Activated naive CD4-positive, alpha-beta T cell treated with anti-CD3 and anti-CD28 coated beads, Interleukin-2, amount 10 ng/mL, durations not matched to agents 7 days and 5 days (primary cell): ENCODE results near the gene CLCF1.
A peak's percentile ranks its signal among the peaks of the same experiment; 100 is the strongest.

Source experiments
- CTCF ChIA-PET: fragments of 350-600 bp; sonication (Branson Sonifier 250); formaldehyde crosslinking; loops from one replicate; lab custom pipeline; 2021; ENCODE audit warnings: antibody characterized with exemption; lab: Charles Lee
- DNase-seq: peaks from one replicate; pipeline ENCODE4 v3.0.0-alpha.2; 2020
- H3K27ac Mint-ChIP-seq: one replicate; pipeline ENCODE4 v1.8.0; 2021; ENCODE audit warnings: mild to moderate bottlenecking, moderate library complexity, mixed read lengths
- H3K27me3 Mint-ChIP-seq: one replicate; pipeline ENCODE4 v1.8.0; 2021; ENCODE audit warnings: mild to moderate bottlenecking, mixed read lengths
- H3K36me3 Mint-ChIP-seq: one replicate; pipeline ENCODE4 v1.8.0; 2021; ENCODE audit warnings: mixed read lengths
- H3K4me1 Mint-ChIP-seq: one replicate; pipeline ENCODE4 v1.8.0; 2021; ENCODE audit warnings: mixed read lengths
- H3K4me3 Mint-ChIP-seq: one replicate; pipeline ENCODE4 v1.8.0; 2021; ENCODE audit warnings: mild to moderate bottlenecking, moderate library complexity, mixed read lengths
- H3K9me3 Mint-ChIP-seq: one replicate; pipeline ENCODE4 v1.8.0; 2021; ENCODE audit warnings: mixed read lengths

The CLCF1 gene

DNA sequence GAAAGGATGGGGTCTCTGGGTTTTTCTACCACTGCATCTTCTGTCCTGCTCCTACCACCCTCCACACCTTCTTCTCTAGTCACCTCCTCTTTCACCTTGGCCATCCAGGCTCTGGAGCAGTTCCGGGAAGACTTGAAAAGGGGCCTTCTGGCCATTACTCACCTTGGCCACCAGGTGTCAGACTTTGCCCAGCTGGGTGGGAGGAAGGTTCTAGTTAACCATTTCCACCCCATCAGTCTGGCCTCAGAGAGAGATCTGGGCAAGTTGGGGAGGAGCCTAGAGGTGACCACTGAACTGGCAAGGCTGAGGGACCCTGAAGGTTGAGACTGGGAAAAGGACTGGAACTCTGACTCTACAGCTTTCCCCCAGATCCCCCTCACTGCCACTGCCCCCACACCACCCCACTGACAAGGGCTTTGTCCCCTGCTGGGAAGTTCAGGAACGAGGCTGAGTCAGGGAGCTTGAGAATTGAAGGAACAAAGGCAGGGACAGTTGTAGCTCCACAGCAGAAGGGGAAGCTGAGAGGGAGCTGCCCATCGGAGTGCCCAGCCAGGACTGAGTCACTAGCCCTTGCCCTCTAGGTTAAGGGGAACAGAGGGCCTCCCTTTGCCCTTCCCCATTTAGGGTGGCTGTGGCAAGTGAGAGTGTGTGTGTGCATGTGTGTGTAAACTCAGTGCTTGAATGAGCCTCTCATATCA lies 16.4 kb downstream of the CLCF1 start:
- Mint-ChIP-seq H3K27ac (peak overlapping the region; percentile 59), H3K9me3 (no peaks in the 10 kb centered on the region), H3K4me3 (peak overlapping the region; percentile 39), H3K4me1 (peaks cover 38% of the 10 kb centered on the region), H3K36me3 (peaks cover 4% of the 10 kb centered on the region), H3K27me3 (peaks cover 22% of the 10 kb centered on the region)
- peak; percentile 80 for DNase-seq
- CTCF ChIA-PET, result interaction anchor here (0.6 to 11.4 kb wide), 12 partner anchors 9 to 272 kb away, joined by 3 to 564 read pairs (median 3); partner anchors contain the start of genes CLCF1, NUDT8, PPP1CA and RAD9A

DNA sequence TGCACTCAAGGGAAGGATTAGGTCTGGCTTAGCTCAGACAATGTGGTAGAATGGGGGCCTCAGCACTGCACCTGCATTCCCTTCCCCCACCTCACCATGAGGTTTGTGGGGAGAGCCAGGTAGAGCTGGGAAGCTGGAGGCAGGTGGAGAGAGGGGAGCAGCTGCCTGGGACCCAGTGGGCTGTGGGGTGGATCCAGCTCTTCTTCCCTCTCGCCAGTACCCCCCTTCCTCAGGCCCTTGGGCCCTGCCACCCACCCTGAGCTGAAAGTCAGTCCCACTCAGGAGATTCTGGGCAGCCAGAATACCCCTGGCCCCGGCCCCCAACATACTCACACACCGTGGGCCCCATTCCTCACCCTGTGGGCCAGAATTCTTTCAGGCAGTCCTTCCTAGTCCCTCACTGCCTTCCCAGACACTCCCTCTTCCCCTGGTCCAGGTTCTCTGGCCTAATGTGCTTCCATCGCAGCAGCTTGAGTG lies 17.0 kb downstream of the CLCF1 start:
- peaks cover 43% of the 10 kb centered on the region for H3K4me1 Mint-ChIP-seq
- peak overlapping the region; percentile 39 for H3K4me3 Mint-ChIP-seq
- peaks cover 6% of the 10 kb centered on the region for H3K36me3 Mint-ChIP-seq
- peak overlapping the region; percentile 59 for H3K27ac Mint-ChIP-seq
- H3K27me3 Mint-ChIP-seq, result peaks cover 22% of the 10 kb centered on the region
- CTCF ChIA-PET, result interaction anchor here (0.6 to 11.4 kb wide), 12 partner anchors 9 to 273 kb away, joined by 3 to 564 read pairs (median 3); partner anchors contain the start of genes CLCF1, NUDT8, PPP1CA and RAD9A
- DNase-seq, result no peak
- no peaks in the 10 kb centered on the region for H3K9me3 Mint-ChIP-seq

DNA sequence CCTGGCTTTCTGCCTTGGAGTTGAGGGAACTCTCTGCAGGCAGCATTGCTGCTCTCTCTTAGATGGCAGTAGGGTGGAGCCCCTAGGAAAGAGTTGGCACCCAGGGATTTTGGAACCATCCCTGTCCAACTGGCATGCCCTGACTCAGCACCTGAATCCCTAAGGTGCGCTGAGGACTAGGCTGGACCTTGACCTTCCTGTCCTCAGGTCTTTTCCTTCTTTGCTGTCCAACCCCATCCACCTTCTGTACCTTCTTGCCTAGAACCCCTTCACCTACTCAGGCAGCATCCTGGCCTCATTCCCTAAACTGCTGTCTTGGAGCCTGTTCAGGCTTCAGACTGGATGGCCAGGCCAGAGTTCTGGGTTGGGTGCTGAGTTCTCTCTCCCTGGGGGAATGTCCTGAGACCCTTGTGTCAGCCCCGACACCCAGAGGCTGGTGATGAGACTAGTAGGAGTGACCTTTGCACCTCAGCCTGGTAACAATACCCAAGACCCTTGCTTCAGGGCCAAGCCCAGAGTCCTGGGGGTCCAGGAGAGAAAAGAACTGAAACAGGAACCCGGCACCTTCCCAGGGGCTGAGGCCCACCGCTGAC lies 17.5 kb downstream of the CLCF1 start:
- Mint-ChIP-seq H3K9me3 (no peaks in the 10 kb centered on the region), H3K27ac (no peak overlapping the region), H3K36me3 (peaks cover 9% of the 10 kb centered on the region), H3K4me3 (no peak overlapping the region), H3K27me3 (peaks cover 22% of the 10 kb centered on the region), H3K4me1 (peaks cover 48% of the 10 kb centered on the region)
- DNase-seq, result no peak
- CTCF ChIA-PET, result interaction anchor here (1.2 to 11.4 kb wide), 8 partner anchors 9 to 273 kb away, joined by 3 to 564 read pairs (median 4); partner anchors contain the start of genes CLCF1, NUDT8, PPP1CA and RAD9A

DNA sequence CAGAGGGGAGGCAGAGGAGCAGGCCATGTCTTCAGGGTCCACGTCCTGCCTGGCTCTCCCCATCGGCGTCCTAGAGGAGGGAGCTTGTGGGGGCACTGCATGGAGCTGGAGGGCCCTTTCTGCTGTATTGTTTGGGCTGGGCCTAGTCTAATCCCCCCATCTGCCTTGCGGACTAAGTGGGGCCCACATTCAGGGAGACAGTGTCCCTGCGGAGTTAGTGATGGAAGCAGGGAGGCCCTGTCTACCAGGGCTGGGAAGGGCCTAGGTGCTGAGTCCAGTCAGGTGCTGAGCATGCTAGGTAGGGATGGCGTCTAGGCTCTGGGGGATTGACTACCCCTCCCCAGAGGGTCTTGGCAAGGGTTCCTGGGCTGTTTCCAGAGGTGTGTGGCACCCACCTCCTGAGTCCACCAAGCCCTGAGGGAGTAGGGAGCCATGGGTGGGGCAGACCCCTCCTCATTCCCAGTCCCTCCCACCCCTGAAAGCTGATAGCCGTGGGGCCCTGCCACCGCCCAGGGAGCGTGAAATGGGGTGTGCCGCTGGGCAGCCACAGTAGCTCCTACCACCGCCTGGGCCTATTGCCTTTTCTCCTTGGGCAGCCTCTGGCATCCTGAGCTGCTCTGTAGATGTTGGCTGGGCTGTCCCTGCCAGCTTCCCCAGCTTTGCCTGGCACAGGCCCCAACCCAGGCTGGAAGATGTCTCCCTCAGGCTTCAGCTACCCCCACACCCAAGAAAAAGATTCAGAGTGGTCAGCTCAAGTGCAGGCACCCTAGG lies 18.2 kb downstream of the CLCF1 start:
- no peak for DNase-seq
- no peak overlapping the region for H3K27ac Mint-ChIP-seq
- CTCF ChIA-PET, result interaction anchor here (0.5 to 11.4 kb wide), 7 partner anchors 9 to 173 kb away, joined by 3 to 564 read pairs (median 3); partner anchors contain the start of genes CLCF1 and RAD9A
- no peaks in the 10 kb centered on the region for H3K9me3 Mint-ChIP-seq
- peaks cover 19% of the 10 kb centered on the region for H3K27me3 Mint-ChIP-seq
- H3K36me3 Mint-ChIP-seq, result peaks cover 9% of the 10 kb centered on the region
- peak overlapping the region; percentile 21 for H3K4me3 Mint-ChIP-seq
- H3K4me1 Mint-ChIP-seq, result peaks cover 48% of the 10 kb centered on the region

DNA sequence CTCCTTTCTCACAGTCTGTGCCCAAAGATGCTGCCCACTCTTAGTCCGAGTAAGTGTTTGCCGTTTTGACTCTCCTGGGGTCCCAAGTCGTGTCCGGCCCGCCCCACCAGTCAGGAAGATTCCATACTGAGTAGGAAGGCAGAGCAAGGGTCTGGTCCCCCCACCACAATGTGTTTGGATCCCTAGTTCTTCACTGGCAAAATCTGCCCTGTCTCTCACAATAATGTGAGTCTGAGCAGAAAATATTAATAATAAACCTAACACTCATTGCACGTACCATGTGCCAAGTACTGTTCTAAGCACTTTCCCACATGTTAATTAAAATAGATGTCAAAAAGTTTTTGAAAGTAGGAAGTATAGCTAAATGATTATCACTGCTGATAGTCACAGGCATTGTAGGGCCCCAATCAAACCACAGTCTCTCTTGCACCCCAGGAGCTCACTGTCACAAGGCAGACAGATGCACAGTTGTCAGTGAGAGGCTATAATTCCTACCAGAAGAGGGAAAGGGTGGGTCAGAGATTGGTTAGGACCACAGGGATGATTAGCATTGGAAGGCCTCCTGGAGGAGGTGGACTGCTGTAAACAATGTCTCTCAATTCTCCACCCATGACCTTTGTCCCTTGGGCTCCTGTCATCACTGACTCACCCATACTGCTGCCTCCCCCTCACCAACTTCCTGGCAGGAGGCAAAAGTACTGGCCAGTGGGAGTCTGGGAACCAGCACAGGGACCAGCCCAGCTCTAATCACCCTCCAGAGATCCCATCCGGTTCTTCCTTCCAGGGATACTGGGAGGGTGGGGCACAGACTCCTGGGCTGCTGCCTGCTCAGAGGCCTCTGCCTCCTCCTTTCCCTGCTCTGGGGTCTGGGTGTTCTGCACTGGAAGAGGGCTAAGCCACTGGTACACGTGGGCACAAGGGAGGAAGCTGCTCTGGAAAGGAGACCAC lies 19.0 kb downstream of the CLCF1 start:
- H3K27me3 Mint-ChIP-seq, result peaks cover 17% of the 10 kb centered on the region
- peak overlapping the region; percentile 95 for H3K4me3 Mint-ChIP-seq
- H3K9me3 Mint-ChIP-seq, result no peaks in the 10 kb centered on the region
- peak overlapping the region; percentile 99 for H3K27ac Mint-ChIP-seq
- no peak for DNase-seq
- peaks cover 48% of the 10 kb centered on the region for H3K4me1 Mint-ChIP-seq
- peaks cover 9% of the 10 kb centered on the region for H3K36me3 Mint-ChIP-seq
- CTCF ChIA-PET, result interaction anchor here (1.3 to 11.4 kb wide), 7 partner anchors 8 to 151 kb away, joined by 3 to 564 read pairs (median 5); partner anchors contain the start of genes CLCF1, PITPNM1 and RAD9A

DNA sequence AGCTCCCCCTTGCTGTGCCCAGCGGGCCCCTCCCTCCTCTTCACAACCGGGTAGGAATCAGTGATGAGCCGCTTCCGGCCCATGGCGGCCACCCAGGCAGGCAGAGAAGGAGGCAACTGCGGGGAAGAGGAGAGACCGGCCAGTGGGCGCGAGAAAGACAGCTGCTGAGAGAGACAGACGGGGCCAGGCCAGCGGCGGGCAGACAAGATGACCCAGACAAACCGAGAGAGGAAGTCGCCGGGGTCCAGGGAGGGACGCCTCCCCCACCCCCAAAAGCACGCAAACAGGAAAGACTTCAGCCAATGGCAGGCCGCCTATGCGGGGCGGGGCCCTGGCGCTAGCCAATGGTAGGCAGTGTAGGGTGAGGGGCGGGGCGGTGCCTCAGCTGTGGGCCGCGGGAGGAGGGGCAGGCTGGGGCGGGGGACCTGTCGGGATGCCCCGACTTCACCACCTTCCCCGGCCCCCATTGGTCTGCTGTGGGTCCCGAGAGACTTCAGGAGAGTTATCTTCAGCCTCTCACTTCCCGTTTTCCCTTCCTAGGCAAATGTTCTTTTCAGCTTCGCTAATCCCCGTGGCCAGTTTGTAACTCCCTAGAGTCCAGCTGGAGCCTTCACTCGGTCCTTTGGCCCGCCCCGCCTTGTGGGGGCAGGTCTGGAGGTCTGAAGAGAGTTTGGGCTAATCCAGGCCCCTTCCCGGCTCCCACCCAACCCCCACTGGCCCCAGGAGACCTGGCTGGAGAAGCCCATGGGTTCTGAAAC lies 19.9 kb downstream of the CLCF1 start, which contains the start of gene POLD4:
TSS of gene POLD4 (minus strand) at position 230 of the 758 bp plus-strand sequence. CDS start at position 83, 147 bp downstream.
- Mint-ChIP-seq H3K27me3 (peaks cover 11% of the 10 kb centered on the region), H3K4me1 (peaks cover 51% of the 10 kb centered on the region), H3K4me3 (peak within 1 kb of the TSS; percentile 95), H3K27ac (peak within 1 kb of the TSS; percentile 99), H3K9me3 (no peaks in the 10 kb centered on the region), H3K36me3 (peaks cover 9% of the 10 kb centered on the region)
- CTCF ChIA-PET, result interaction anchor here (1.0 to 11.4 kb wide), 12 partner anchors 7 to 152 kb away, joined by 3 to 564 read pairs (median 5); partner anchors contain the start of genes CLCF1, PITPNM1, PPP1CA and RAD9A
- DNase-seq, result peak; percentile 98

DNA sequence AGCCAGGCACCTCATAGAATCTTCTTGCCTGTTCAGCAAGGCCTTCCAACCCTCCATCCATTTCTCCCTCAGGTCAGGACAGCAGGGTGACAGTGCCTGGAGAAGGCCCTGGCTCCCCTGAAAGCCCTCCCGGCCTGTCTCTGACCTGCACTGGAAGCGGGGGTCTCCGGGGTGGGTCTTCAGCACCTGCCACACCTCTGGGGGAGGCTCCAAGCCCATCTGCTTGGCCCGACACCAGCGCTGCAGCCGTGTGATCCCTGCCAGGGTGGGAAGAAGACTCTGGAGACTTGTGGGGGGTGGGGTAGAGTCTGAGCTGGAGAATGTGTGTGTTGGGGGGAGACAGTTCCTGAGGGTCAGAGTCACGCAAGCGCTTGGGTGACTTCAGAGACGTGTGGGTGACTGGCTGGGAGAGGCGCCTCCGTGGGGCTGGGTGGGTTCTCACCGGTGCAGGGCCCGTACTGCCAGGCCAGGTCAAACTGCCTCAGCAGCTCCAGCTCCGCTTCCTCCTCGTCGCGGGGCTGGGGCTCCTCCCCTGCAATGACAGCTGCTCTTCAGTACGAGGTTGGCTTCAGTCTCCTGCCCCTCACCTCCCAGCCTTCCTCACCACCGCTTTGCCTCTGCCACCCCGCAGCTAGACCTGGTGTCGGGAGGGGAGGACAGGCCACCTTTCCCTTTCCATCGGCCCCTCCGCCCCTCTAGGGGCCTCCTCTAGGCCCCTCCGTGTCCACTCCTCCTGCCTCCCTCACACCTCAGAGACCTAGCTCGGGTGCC lies 20.7 kb downstream of the CLCF1 start:
- Mint-ChIP-seq H3K4me3 (peak overlapping the region; percentile 95), H3K4me1 (peaks cover 53% of the 10 kb centered on the region), H3K27me3 (peaks cover 4% of the 10 kb centered on the region), H3K36me3 (peaks cover 9% of the 10 kb centered on the region), H3K9me3 (no peaks in the 10 kb centered on the region), H3K27ac (peak overlapping the region; percentile 99)
- CTCF ChIA-PET, result interaction anchor here (0.9 to 11.4 kb wide), 14 partner anchors 7 to 154 kb away, joined by 3 to 564 read pairs (median 4); partner anchors contain the start of genes CLCF1, PPP1CA and RAD9A
- DNase-seq, result no peak

DNA sequence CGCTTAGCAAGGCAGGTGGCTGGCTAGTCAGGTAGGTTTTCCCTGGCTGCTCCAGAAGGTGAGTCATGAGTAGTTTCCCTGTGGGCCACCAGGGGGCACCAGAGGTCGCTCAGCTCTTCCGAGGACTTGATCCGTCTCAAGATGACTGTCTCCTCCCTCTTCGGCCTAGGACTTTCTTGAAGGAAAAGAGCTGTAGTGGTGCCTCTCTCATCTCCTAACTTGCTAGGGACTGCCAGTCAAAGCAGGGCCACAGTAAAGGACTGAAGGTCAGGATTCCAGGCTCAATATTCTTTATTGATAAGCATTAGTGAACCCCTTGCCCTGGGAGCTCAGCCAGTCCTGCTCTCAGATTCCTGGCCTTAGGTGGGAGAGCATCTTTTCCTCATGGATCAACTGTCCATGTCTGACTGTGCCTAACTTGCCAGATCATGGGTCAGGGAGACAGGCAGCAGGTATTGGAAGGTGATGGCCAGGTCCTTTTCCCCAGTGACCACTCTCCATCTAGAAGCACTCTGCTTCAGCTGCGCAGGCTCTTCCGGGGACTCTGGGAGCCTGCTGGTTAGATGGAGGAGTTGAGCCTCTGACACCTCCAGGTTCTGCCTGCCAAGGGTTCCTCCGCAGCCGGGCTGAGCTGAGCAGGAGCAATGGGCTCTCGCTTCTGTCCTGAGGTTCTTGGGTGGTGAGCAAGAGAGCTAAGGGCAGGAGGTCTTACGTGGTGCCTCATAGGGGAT lies 22.0 kb downstream of the CLCF1 start:
- no peaks in the 10 kb centered on the region for H3K9me3 Mint-ChIP-seq
- CTCF ChIA-PET, result interaction anchor here (0.6 to 11.4 kb wide), 29 partner anchors 8 to 308 kb away, joined by 3 to 564 read pairs (median 4); partner anchors contain the start of genes CLCF1, NUDT8, PPP1CA and RAD9A
- no peaks in the 10 kb centered on the region for H3K27me3 Mint-ChIP-seq
- peak overlapping the region; percentile 67 for H3K4me3 Mint-ChIP-seq
- peak; percentile 72 for DNase-seq
- H3K36me3 Mint-ChIP-seq, result peaks cover 9% of the 10 kb centered on the region
- H3K4me1 Mint-ChIP-seq, result peaks cover 46% of the 10 kb centered on the region
- peak overlapping the region; percentile 99 for H3K27ac Mint-ChIP-seq

DNA sequence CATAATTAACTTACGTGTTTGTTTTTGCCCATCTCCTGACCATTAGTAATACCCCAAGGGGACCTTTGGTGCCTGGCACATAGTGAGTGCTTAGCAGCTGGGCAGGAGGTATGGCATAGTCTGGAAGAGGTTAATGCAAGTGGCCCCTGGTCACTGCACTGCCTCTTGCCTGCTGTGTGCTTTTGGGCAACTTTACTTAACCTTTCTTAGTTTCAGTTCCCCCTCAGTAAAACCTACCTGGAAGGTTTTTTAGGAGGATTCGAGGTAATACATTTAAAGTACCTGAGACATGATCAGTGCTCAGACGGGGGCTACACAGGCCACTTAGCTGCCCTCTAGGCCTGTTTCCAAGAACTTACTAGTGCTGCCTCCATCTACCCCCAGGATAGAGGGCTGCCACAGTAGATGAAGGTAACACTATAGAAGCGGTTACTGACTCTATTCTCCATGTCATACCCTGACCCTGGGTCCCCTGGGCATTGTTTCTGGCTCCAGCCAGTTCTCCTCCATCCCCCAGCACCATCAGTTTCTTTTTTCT lies 23.4 kb downstream of the CLCF1 start:
- DNase-seq, result no peak
- Mint-ChIP-seq H3K4me3 (no peak overlapping the region), H3K27me3 (no peaks in the 10 kb centered on the region), H3K27ac (peak overlapping the region; percentile 17), H3K36me3 (peaks cover 9% of the 10 kb centered on the region), H3K9me3 (no peaks in the 10 kb centered on the region), H3K4me1 (peaks cover 54% of the 10 kb centered on the region)
- CTCF ChIA-PET, result interaction anchor here (0.9 to 11.4 kb wide), 5 partner anchors 8 to 111 kb away, joined by 3 to 564 read pairs (median 3); partner anchors contain the start of genes CLCF1 and RAD9A

DNA sequence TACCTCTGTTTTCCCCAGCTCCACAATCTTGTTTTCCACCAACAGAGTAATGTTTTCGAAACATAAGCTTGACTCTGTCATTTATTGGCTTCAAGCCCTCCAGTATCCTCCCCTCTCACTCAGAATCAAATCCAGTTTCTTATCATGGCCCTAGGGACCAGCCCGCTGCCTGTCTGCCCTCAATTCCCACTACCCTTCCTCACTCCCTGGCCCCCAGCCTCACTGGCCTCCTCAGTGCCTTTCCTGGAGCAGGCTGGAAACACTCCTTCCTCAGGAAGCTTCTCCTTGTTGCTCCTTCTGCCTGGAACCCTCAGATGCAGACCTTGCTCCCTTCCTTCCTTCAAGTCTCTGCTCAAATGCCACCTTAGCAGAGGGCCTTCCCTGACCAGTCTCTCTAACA lies 23.9 kb downstream of the CLCF1 start:
- Mint-ChIP-seq H3K27ac (peak overlapping the region; percentile 17), H3K4me3 (no peak overlapping the region), H3K9me3 (no peaks in the 10 kb centered on the region), H3K36me3 (peaks cover 9% of the 10 kb centered on the region), H3K4me1 (peaks cover 54% of the 10 kb centered on the region), H3K27me3 (no peaks in the 10 kb centered on the region)
- CTCF ChIA-PET, result interaction anchor here (0.9 to 11.4 kb wide), 4 partner anchors 31 to 156 kb away, joined by 3 to 564 read pairs (median 3); partner anchors contain the start of genes CLCF1, PITPNM1 and RAD9A
- DNase-seq, result no peak
